CD4-positive, CD25-positive, alpha-beta regulatory T cell (primary cell): ENCODE measurements around the gene TPPP2. TPM values are rescaled to one million over a fixed set of nuclear protein-coding genes. Genes with fewer than 3 reads are reported as not detected.
A peak's percentile ranks its signal among the peaks of the same experiment; 100 is the strongest.

Experiments used
- ATAC-seq, 2 donors: fragments of 150-1000 bp; cut with Tn5 transposase; one replicate each; pipeline ENCODE4 v1.10.0; 2021; ENCODE audit warnings: low read depth in 2 of 2, moderate number of reproducible peaks in 2 of 2, moderate library complexity in 1 of 2
- DNase-seq, 3 donors: peaks; one replicate each; pipeline versions ENCODE4 v3.0.0 to v3.0.0-alpha.2; 2012 to 2022; ENCODE audit warnings: mixed read lengths in 1 of 3
- H3K27ac ChIP-seq: one replicate; pipeline ENCODE4 v1.7.0; 2013; ENCODE audit warnings: mild to moderate bottlenecking, low read length; ENCODE audit not compliant: insufficient read depth, poor library complexity, severe bottlenecking
- H3K27me3 ChIP-seq: one replicate; pipeline ENCODE4 v1.7.0; 2013; ENCODE audit warnings: low read length; ENCODE audit not compliant: control insufficient read depth, insufficient read depth
- H3K36me3 ChIP-seq: one replicate; pipeline ENCODE4 v1.7.0; 2013; ENCODE audit warnings: mild to moderate bottlenecking, low read length, moderate library complexity; ENCODE audit not compliant: control insufficient read depth, insufficient read depth
- H3K4me1 ChIP-seq: 2 replicates; pipeline ENCODE4 v1.7.0; 2013; ENCODE audit warnings: mild to moderate bottlenecking, low read length; ENCODE audit not compliant: insufficient read depth, control insufficient read depth, poor library complexity, severe bottlenecking
- H3K4me3 ChIP-seq: one replicate; pipeline ENCODE4 v1.7.0; 2013; ENCODE audit warnings: low read depth, mild to moderate bottlenecking, low read length, moderate library complexity
- H3K9me3 ChIP-seq, 2 experiments: 1 replicate in 1 of 2; 2 replicates in 1 of 2; pipeline ENCODE4 v1.7.0; 2013; ENCODE audit warnings: low read length in 2 of 2, mild to moderate bottlenecking in 1 of 2, moderate library complexity in 1 of 2; ENCODE audit not compliant: control insufficient read depth in 2 of 2
- H3K27ac Mint-ChIP-seq, 3 donors: one replicate each; pipeline ENCODE4 v1.8.0; 2020 to 2022; ENCODE audit warnings: mild to moderate bottlenecking in 3 of 3, mixed read lengths in 3 of 3, moderate library complexity in 2 of 3
- H3K27me3 Mint-ChIP-seq: one replicate; pipeline ENCODE4 v1.8.0; 2022; ENCODE audit warnings: mild to moderate bottlenecking, mixed read lengths
- H3K36me3 Mint-ChIP-seq: one replicate; pipeline ENCODE4 v1.8.0; 2020; ENCODE audit warnings: mixed read lengths
- H3K4me1 Mint-ChIP-seq, 4 donors: one replicate each; pipeline ENCODE4 v1.8.0; 2020 to 2022; ENCODE audit warnings: mixed read lengths in 4 of 4, mild to moderate bottlenecking in 1 of 4
- H3K4me3 Mint-ChIP-seq, 4 donors: one replicate each; pipeline ENCODE4 v1.8.0; 2020 to 2022; ENCODE audit warnings: mild to moderate bottlenecking in 4 of 4, mixed read lengths in 4 of 4, moderate library complexity in 3 of 4
- H3K9me3 Mint-ChIP-seq, 7 donors: one replicate each; pipeline ENCODE4 v1.8.0; 2020 to 2022; ENCODE audit warnings: mixed read lengths in 7 of 7, mild to moderate bottlenecking in 3 of 7, moderate library complexity in 2 of 7
- polyA plus RNA-seq, 4 donors: library from polyadenylated mRNA; unstranded; fragments of 300-500 nt; fragmentation: Illumina TruSeq; gene quantifications; one replicate each; pipeline ENCODE4 v1.2.3, GENCODE V29; 2021
- total RNA-seq: library from RNA; stranded (reverse); gene quantifications from one replicate; pipeline ENCODE4 v1.2.3, GENCODE V29; 2022

TPPP2 gene
- total and polyA plus RNA-seq, 5 donors from 2014 or later = not detected

DNA sequence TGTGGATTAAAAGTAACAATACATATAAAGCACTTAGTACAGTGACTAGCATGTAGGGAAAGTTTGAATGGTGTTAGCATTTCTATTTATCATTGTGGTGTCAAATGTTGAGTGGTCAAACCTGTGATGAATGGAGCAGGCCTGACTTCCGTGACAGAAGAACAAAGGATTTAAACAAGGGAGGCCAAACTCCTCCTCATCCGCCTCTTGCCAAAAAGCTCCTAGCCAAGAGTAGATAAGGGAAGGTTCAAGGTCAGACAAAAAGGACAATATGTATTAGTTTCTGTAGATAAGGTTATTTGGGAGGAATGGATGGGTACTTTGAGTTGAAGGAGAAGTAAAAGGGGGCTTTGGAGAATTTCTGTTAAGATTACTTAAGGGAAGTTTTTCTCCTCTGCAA is 18.6 kb downstream of the TPPP2 start:
- Histone ChIP-seq H3K27me3 (peaks cover 15% of the 10 kb centered on the region), H3K36me3 (no peaks in the 10 kb centered on the region), H3K9me3 (no peaks in the 10 kb centered on the region), H3K27ac (no peak overlapping the region), H3K4me3 (no peak overlapping the region), H3K4me1 (peaks cover 4% of the 10 kb centered on the region)
- Mint-ChIP-seq H3K9me3 (peaks cover 0 to 1% (median 0%) of the 10 kb centered on the region in 7 donors), H3K4me3 (no peak overlapping the region), H3K27me3 (peaks cover 36% of the 10 kb centered on the region), H3K36me3 (no peaks in the 10 kb centered on the region), H3K4me1 (peaks cover 0 to 8% (median 3%) of the 10 kb centered on the region in 4 donors), H3K27ac (no peak overlapping the region)
- no peak for DNase-seq
- ATAC-seq = no peak

DNA sequence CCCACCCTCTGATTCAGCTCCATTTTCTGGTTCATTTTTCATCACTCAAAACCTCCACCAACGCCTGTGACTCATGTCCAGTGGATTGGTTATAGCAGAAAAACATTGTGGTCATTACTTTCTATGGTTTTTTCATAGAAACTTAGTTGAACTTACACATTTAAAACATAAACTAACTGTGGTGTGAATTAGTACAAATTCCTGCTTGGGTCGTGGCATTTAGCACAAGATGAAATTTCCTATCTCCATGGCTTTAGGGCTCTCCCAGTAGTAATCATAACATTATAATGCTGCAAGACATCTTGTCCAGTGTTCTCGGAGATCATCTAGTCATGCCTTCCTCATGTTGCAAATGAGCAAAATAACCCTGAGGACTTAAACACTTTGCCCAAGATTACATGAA is 19.3 kb downstream of the TPPP2 start:
- H3K27me3 Mint-ChIP-seq = peaks cover 36% of the 10 kb centered on the region
- Histone ChIP-seq H3K27ac (no peak overlapping the region), H3K27me3 (peaks cover 15% of the 10 kb centered on the region), H3K4me1 (peaks cover 3% of the 10 kb centered on the region), H3K9me3 (no peaks in the 10 kb centered on the region), H3K4me3 (no peak overlapping the region), H3K36me3 (no peaks in the 10 kb centered on the region)
- DNase-seq (no peak), ATAC-seq (no peak)
- peaks cover 0 to 1% (median 0%) of the 10 kb centered on the region in 7 donors for H3K9me3 Mint-ChIP-seq
- no peak overlapping the region for H3K4me3 Mint-ChIP-seq
- H3K4me1 Mint-ChIP-seq = peaks cover 0 to 6% (median 2%) of the 10 kb centered on the region in 4 donors
- no peaks in the 10 kb centered on the region for H3K36me3 Mint-ChIP-seq
- no peak overlapping the region for H3K27ac Mint-ChIP-seq

DNA sequence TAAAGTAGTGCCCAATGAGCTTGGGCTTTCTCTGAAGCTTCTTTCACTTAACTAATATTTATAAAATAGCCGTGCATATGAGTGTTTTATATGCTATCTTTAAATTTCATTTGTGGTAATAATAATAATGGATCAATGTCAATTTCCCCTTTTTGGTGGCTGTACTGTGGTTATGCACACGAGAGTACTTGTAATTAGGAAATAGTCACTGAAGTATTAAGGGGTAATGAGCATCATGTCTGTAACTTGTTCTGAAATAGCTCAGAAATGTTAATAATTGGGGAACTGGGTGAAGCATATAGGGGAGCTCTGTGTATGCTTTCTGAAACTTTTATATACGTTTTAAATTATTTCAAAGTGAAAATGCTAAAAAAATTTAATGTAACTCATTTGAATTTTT is 20.6 kb downstream of the TPPP2 start:
- no peak overlapping the region for H3K27ac Mint-ChIP-seq
- H3K4me3 ChIP-seq = no peak overlapping the region
- no peaks in the 10 kb centered on the region for H3K9me3 Mint-ChIP-seq
- ATAC-seq = no peak
- no peaks in the 10 kb centered on the region for H3K4me1 Mint-ChIP-seq
- no peaks in the 10 kb centered on the region for H3K36me3 ChIP-seq
- H3K4me1 ChIP-seq = no peaks in the 10 kb centered on the region
- no peak overlapping the region for H3K27ac ChIP-seq
- peaks cover 12% of the 10 kb centered on the region for H3K27me3 ChIP-seq
- H3K27me3 Mint-ChIP-seq = peaks cover 26% of the 10 kb centered on the region
- no peak for DNase-seq
- H3K4me3 Mint-ChIP-seq = no peak overlapping the region
- H3K36me3 Mint-ChIP-seq = no peaks in the 10 kb centered on the region
- no peaks in the 10 kb centered on the region for H3K9me3 ChIP-seq

DNA sequence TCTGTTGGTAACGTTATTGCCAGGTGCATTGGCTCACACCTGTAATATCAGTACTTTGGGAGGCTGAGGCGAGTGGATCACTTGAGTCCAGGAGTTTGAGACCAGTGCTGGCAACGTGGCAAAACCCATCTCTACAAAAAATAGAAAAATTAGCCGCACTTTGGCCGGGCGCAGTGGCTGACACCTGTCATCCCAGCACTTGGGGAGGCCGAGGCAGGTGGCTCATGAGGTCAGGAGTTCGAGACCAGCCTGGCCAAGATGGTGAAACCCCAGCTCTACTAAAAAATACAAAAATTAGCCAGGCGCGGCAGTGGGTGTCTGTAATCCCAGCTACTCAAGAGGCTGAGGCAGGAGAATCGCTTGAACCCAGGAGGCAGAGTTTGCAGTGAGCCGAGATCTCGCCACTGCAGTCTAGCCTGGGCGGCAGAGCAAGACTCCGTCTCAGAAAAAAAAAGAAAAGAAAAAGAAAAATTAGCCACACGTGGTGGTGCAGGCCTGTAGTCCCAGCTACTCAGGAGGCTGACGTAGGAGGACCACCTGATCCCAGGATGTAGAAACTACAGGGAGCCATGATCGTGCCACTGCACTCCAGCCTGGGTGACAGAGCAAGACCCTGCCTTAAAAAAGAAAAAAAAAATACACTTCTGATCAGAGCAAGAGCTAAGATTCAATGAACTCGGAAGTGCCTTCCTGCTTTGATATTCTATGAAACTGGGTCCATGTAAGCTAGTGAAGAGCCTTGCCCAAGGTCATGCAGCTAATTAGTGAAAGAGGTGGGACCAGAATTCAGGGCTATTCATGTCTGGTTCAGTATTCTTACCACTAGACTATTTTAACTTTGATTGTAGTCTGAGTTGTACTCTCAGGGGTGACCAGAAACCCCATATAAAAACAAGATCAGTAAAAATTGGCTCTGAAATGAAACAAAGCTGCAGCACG is 23.4 kb downstream of the TPPP2 start:
- Histone ChIP-seq H3K4me3 (no peak overlapping the region), H3K27ac (no peak overlapping the region), H3K4me1 (no peaks in the 10 kb centered on the region), H3K9me3 (no peaks in the 10 kb centered on the region), H3K27me3 (peaks cover 4% of the 10 kb centered on the region), H3K36me3 (no peaks in the 10 kb centered on the region)
- ATAC-seq = no peak
- DNase-seq = no peak
- Mint-ChIP-seq H3K4me1 (no peaks in the 10 kb centered on the region), H3K27ac (no peak overlapping the region), H3K27me3 (peaks cover 15% of the 10 kb centered on the region), H3K4me3 (no peak overlapping the region), H3K9me3 (no peaks in the 10 kb centered on the region), H3K36me3 (no peaks in the 10 kb centered on the region)

DNA sequence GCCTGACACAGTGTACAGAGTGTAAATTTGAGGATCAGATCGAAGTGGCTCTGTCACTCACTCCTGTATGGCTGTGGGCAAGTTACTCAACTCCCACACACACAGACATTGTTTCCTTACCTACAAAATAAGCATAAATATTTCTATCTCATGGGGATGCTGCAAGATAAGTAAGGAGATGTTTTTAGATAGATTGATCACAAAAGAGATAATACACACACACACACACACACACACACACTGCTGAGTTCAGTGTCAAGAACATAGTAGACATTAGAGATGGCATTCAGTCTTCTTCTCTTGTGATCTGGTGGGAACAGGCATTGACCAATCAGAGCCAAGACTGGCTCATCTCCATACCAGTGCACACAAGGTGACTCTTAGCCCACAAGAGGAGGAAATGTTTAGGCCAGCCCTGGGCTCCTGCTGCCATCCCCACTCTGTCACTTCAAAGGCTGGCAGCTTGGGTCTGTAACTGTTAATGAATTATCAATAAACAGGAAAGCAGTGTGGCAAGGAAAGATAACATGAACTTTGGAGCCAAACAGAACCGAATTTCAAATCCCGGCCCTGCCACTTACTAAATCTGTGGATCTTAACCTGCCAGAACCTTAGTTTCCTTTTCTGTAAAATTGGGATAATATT is 24.2 kb downstream of the TPPP2 start:
- no peaks in the 10 kb centered on the region for H3K4me1 ChIP-seq
- peaks cover 17% of the 10 kb centered on the region for H3K27me3 Mint-ChIP-seq
- H3K4me3 ChIP-seq = no peak overlapping the region
- H3K27me3 ChIP-seq = peaks cover 4% of the 10 kb centered on the region
- H3K27ac Mint-ChIP-seq = no peak overlapping the region
- DNase-seq (no peak), ATAC-seq (no peak)
- no peak overlapping the region for H3K27ac ChIP-seq
- H3K36me3 ChIP-seq = no peaks in the 10 kb centered on the region
- H3K4me3 Mint-ChIP-seq = peak overlapping the region in 1 of 4 donors; percentile 44
- no peaks in the 10 kb centered on the region for H3K36me3 Mint-ChIP-seq
- no peaks in the 10 kb centered on the region for H3K9me3 ChIP-seq
- no peaks in the 10 kb centered on the region for H3K9me3 Mint-ChIP-seq
- no peaks in the 10 kb centered on the region for H3K4me1 Mint-ChIP-seq

DNA sequence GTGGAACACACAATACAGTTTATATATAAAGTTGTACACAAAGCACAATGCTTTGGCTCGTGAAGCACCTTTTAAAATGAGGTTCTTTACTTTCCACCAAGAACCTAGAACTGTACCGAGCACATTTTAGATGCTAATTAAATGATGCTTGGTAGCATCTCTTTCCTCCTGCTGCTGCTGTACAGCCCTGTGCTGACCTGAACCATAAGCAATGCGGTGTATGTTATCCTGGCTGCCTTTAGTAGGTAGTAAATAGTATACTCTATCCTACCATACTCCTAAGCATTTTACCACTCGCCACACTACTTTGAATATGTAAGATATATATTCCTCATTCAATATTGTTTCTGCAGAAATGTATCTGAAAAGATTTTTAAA is 24.7 kb downstream of the TPPP2 start:
- Histone ChIP-seq H3K27ac (no peak overlapping the region), H3K9me3 (no peaks in the 10 kb centered on the region), H3K4me1 (no peaks in the 10 kb centered on the region), H3K27me3 (peaks cover 5% of the 10 kb centered on the region), H3K36me3 (no peaks in the 10 kb centered on the region), H3K4me3 (no peak overlapping the region)
- H3K4me1 Mint-ChIP-seq = no peaks in the 10 kb centered on the region
- no peak overlapping the region for H3K4me3 Mint-ChIP-seq
- H3K36me3 Mint-ChIP-seq = no peaks in the 10 kb centered on the region
- H3K9me3 Mint-ChIP-seq = no peaks in the 10 kb centered on the region
- no peak for ATAC-seq
- H3K27me3 Mint-ChIP-seq = peaks cover 15% of the 10 kb centered on the region
- H3K27ac Mint-ChIP-seq = no peak overlapping the region
- DNase-seq = no peak

DNA sequence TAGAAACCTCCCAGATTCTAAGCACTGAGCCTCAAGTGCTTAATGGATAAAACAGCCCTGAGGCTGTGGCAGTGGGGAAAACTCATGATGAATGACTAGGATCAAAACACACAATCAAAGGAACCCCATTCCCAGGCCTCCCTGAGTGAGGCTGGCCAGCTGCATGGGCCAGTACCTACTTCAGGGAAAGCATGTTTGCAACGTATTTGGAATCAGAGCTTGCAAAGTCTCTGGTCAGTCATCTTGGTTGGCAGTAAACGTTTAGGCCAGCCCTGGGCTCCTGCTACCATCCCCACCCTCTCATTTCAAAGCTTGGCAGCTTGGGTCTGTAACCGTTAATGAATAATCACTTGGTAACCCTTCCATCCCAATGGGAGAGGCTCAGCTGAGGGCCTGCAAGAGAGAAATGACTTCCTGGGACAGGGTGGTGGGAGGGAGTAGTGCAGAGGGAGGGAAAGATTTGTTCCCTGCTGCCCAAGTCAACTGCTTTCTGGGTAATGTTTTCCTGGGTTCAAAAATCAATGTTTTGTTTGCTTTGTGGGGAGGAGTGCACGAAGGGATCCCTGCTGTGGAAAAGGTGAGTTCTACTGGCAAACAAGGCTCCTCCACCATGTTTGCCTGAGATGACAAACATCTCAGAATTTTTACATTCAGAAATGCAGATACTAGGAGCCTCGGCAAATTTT is 25.6 kb downstream of the TPPP2 start:
- no peaks in the 10 kb centered on the region for H3K36me3 Mint-ChIP-seq
- ATAC-seq (no peak), DNase-seq (no peak)
- peaks cover 8% of the 10 kb centered on the region for H3K27me3 ChIP-seq
- no peaks in the 10 kb centered on the region for H3K9me3 Mint-ChIP-seq
- H3K4me1 Mint-ChIP-seq = no peaks in the 10 kb centered on the region
- H3K9me3 ChIP-seq = no peaks in the 10 kb centered on the region
- no peak overlapping the region for H3K27ac ChIP-seq
- no peaks in the 10 kb centered on the region for H3K36me3 ChIP-seq
- no peak overlapping the region for H3K4me3 Mint-ChIP-seq
- H3K4me1 ChIP-seq = no peaks in the 10 kb centered on the region
- peaks cover 21% of the 10 kb centered on the region for H3K27me3 Mint-ChIP-seq
- H3K27ac Mint-ChIP-seq = no peak overlapping the region
- H3K4me3 ChIP-seq = no peak overlapping the region
